T-helper 1 cell treated with Interleukin-12 subunit alpha and Interleukin-12 subunit beta and Interleukin-4 antibody, amounts not matched to agents 30 μg/mL and 1 μg/mL, for 36 hours (primary cell): ENCODE results near the gene RBM10.
A peak's percentile ranks its signal among the peaks of the same experiment; 100 is the strongest.

ENCODE experiments used
- H3K27ac Mint-ChIP-seq: one replicate; pipeline ENCODE4 v1.8.0; 2021; ENCODE audit warnings: mild to moderate bottlenecking, mixed read lengths
- H3K27me3 Mint-ChIP-seq: one replicate; pipeline ENCODE4 v1.8.0; 2021; ENCODE audit warnings: low read depth, mixed read lengths
- H3K36me3 Mint-ChIP-seq: one replicate; pipeline ENCODE4 v1.8.0; 2021; ENCODE audit warnings: low read depth, mixed read lengths
- H3K4me1 Mint-ChIP-seq: one replicate; pipeline ENCODE4 v1.8.0; 2021; ENCODE audit warnings: low read depth, mixed read lengths
- H3K4me3 Mint-ChIP-seq: one replicate; pipeline ENCODE4 v1.8.0; 2021; ENCODE audit warnings: mild to moderate bottlenecking, moderate library complexity, mixed read lengths
- H3K9me3 Mint-ChIP-seq: one replicate; pipeline ENCODE4 v1.8.0; 2021; ENCODE audit warnings: mixed read lengths

Gene RBM10

DNA sequence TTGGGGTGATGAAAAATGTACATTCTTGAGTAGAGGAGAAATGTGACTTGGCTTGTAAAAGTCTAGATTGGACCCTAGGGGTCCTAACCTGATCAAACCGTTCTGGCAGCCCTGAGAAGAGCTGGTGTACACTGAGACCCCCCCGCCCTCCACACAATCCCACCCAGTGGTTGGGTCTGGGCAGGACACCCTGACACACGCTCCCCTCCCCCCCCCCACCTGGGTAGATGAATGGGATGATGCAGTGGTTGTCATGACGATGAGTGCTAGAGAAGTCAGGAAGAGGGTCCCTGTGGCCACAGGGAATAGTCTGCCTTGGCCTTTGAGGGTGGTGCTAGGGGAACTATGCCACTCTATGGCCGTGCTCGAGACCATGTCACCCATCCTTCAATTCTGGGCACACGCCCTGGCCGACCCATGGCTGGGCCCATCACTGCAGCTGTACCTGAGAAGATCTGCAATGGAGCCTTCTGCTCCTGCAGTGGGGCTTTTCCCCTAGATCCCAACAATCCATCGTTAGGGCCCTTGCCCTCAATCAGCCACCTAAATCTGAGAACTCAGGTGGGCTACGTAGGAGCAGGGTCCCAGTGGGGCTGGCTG, 77.8 kb downstream of the RBM10 start:
- Mint-ChIP-seq H3K9me3 (no peaks in the 10 kb centered on the region), H3K27me3 (no peaks in the 10 kb centered on the region), H3K27ac (no peak overlapping the region), H3K4me1 (peaks cover 17% of the 10 kb centered on the region), H3K36me3 (peaks cover 13% of the 10 kb centered on the region), H3K4me3 (no peak overlapping the region)

DNA sequence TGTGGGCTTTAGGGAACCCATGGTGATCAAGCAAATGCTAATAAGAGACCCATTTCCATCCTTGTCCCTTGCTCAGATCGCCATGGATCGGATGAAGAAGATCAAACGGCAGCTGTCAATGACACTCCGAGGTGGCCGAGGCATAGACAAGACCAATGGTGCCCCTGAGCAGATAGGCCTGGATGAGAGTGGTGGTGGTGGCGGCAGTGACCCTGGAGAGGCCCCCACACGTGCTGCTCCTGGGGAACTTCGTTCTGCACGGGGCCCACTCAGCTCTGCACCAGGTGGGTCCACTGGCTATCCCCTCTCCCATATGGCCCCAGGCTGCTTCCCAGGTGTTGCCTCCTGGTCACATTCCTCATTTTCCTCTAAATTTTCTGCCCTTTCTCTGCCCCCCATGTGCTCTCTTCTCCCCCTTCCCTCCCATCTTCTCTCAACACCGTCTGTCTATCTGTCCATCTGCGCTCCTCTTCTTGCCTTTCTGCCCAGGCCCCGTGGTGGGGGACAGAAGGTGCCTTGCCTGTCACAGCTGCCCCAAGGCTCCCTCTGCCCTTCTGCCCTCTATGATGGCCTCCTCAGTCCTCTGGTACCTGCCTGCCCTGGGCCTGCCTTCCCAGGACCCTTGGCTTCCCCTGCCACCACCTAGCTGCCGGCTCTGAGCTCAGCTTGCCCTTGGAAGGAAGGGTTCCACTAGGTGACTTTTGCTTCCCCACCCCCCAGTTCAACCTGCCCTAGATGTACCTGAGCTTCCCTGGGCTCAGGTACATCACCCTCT, 78.6 kb downstream of the RBM10 start:
- H3K36me3 Mint-ChIP-seq, result peaks cover 19% of the 10 kb centered on the region
- peaks cover 17% of the 10 kb centered on the region for H3K4me1 Mint-ChIP-seq
- no peak overlapping the region for H3K27ac Mint-ChIP-seq

DNA sequence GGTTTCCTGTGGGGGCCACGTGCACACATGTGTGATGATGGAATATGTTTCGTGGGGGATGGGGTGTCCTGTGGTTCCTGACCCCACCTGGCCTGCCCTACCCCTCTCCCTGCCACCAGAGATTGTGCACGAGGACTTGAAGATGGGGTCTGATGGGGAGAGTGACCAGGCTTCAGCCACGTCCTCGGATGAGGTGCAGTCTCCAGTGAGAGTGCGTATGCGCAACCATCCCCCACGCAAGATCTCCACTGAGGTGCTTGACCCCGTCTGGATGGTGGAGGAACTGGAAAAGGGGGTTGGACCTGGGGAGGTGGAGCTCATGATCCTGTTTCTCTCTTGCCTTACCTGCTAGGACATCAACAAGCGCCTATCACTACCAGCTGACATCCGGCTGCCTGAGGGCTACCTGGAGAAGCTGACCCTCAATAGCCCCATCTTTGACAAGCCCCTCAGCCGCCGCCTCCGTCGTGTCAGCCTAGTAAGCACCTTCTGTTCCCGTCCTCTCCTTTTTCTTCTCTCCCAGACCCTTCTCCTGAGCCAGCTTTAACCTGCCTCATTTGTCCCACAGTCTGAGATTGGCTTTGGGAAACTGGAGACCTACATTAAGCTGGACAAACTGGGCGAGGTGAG, 79.4 kb downstream of the RBM10 start:
- Mint-ChIP-seq H3K4me3 (no peak overlapping the region), H3K9me3 (no peaks in the 10 kb centered on the region), H3K36me3 (peaks cover 22% of the 10 kb centered on the region), H3K27ac (no peak overlapping the region), H3K4me1 (peaks cover 16% of the 10 kb centered on the region), H3K27me3 (no peaks in the 10 kb centered on the region)

More for the DNA sequence above, 78.6 kb downstream of the RBM10 start:
- Mint-ChIP-seq H3K27me3 (no peaks in the 10 kb centered on the region), H3K9me3 (no peaks in the 10 kb centered on the region), H3K4me3 (no peak overlapping the region)

DNA sequence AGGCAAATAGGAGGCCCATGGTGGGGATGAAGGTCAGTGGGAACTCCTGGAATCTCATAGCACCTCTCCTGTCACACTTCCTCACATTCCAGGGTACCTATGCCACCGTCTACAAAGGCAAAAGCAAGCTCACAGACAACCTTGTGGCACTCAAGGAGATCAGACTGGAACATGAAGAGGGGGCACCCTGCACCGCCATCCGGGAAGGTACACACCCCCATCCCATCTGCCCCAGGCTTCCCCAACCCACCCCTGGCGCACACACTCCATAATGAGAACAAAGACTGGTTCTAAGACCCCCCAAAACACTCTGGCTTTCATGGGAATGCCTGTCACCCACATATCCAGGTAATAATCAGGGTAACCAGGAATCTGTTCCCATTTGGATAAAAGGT, 79.9 kb downstream of the RBM10 start:
- H3K27ac Mint-ChIP-seq, result no peak overlapping the region
- H3K9me3 Mint-ChIP-seq, result no peaks in the 10 kb centered on the region
- H3K36me3 Mint-ChIP-seq, result peaks cover 22% of the 10 kb centered on the region
- no peaks in the 10 kb centered on the region for H3K27me3 Mint-ChIP-seq
- no peak overlapping the region for H3K4me3 Mint-ChIP-seq
- H3K4me1 Mint-ChIP-seq, result peaks cover 12% of the 10 kb centered on the region

DNA sequence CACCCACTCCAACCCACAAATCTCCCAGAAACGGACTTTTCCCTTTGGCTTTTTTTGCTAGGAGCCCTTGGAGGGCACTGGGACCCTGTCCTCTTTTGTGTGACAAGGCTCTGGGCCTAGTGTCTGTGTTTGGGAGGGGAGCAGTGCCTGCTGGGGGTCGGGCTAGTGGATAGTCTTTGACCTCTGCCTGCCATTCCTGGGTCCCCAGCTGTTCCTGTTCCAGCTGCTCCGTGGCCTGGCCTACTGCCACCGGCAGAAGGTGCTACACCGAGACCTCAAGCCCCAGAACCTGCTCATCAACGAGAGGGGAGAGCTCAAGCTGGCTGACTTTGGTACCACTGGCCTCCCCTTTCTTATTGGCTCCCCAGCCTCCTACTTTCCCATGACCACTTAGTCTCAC, 81.0 kb downstream of the RBM10 start:
- Mint-ChIP-seq H3K27ac (no peak overlapping the region), H3K4me3 (no peak overlapping the region), H3K36me3 (peaks cover 29% of the 10 kb centered on the region), H3K27me3 (no peaks in the 10 kb centered on the region), H3K9me3 (no peaks in the 10 kb centered on the region), H3K4me1 (peaks cover 3% of the 10 kb centered on the region)

DNA sequence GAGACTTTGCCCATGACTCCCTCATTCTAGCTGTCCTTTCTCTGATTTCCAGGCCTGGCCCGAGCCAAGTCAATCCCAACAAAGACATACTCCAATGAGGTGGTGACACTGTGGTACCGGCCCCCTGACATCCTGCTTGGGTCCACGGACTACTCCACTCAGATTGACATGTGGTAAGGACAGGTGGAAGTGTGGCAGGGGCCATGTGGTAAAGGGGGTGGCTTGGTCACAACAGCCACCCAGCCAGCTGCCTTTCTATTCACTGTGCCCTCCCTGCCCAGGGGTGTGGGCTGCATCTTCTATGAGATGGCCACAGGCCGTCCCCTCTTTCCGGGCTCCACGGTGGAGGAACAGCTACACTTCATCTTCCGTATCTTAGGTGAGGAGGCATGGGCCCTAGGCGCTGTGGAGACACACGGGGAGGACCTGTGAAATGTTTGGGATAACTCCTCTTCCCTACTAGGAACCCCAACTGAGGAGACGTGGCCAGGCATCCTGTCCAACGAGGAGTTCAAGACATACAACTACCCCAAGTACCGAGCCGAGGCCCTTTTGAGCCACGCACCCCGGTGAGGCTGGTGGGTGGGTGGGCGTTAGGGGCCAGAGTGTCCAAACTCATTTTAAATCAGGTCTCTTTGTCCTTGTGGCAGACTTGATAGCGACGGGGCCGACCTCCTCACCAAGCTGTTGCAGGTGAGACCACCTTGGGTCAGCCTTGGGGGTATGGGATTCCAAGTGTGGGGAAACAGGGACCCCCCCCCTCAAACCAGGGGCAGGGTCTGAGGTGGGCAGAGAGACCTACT, 81.7 kb downstream of the RBM10 start:
- no peaks in the 10 kb centered on the region for H3K27me3 Mint-ChIP-seq
- H3K27ac Mint-ChIP-seq, result no peak overlapping the region
- no peak overlapping the region for H3K4me3 Mint-ChIP-seq
- peaks cover 3% of the 10 kb centered on the region for H3K4me1 Mint-ChIP-seq
- H3K36me3 Mint-ChIP-seq, result peaks cover 29% of the 10 kb centered on the region
- no peaks in the 10 kb centered on the region for H3K9me3 Mint-ChIP-seq

DNA sequence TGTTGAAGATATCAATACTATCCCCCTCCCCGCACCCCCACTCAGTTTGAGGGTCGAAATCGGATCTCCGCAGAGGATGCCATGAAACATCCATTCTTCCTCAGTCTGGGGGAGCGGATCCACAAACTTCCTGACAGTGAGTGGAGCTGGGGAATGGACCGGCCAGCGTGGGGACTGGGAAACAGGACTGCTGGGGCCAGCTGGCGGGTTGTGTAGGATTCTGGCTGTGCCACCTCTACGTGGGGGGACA, 82.2 kb downstream of the RBM10 start:
- Mint-ChIP-seq H3K27ac (no peak overlapping the region), H3K4me1 (peaks cover 3% of the 10 kb centered on the region), H3K36me3 (peaks cover 29% of the 10 kb centered on the region), H3K4me3 (no peak overlapping the region), H3K9me3 (no peaks in the 10 kb centered on the region), H3K27me3 (no peaks in the 10 kb centered on the region)

DNA sequence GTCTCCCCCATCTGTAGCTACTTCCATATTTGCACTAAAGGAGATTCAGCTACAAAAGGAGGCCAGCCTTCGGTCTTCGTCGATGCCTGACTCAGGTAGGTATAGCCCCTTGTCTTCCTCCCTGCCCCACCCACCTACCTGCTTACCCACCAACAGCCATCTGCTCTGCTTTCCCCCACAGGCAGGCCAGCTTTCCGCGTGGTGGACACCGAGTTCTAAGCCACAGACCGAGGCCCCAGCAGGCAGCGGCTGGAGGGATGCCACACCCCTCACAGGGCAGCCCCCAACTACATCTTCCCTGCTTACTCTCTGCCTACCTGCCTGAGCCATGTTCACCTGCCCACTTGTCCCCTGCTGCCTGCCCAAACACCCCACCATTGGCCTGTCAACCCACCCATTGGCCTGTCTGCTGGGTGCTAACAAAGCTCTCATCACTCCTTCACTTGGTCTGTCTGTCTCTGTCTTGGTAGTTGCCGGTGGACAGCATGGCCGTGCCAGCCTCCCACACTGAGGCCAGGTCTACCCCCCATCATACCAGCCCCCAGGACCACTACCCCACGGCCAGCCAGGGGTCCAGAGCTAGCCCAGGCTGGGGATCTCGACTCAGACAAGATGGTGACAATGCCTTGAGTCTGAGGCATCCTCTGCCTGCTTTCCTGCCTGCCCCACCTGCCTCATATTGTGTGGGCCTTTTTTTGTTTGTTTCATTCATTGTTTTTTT, 83.7 kb downstream of the RBM10 start:
- Mint-ChIP-seq H3K4me1 (peaks cover 3% of the 10 kb centered on the region), H3K4me3 (no peak overlapping the region), H3K36me3 (peaks cover 26% of the 10 kb centered on the region), H3K27ac (no peak overlapping the region), H3K9me3 (no peaks in the 10 kb centered on the region), H3K27me3 (no peaks in the 10 kb centered on the region)

DNA sequence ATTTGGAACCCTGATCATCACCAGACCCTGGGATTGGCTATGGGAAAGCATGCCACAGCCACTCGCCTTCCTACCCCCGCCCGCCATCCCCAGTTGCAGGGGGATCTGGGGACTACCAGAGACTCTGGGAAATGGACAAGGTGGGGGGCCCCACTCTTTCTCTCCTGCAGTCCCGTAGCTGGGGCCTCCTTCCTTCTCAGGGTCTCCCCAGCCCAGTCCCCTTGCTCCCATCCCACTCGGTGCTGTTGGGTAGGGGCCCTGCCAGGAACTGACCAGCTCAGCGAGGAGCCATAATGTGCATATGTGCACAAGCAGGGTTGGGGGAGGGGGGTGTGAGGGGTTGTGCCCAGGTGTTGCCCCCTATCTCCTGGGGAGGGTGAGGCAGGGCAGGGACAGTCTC, 84.4 kb downstream of the RBM10 start:
- Mint-ChIP-seq H3K4me1 (peaks cover 3% of the 10 kb centered on the region), H3K4me3 (no peak overlapping the region), H3K36me3 (peaks cover 24% of the 10 kb centered on the region), H3K27me3 (no peaks in the 10 kb centered on the region), H3K27ac (no peak overlapping the region), H3K9me3 (no peaks in the 10 kb centered on the region)

DNA sequence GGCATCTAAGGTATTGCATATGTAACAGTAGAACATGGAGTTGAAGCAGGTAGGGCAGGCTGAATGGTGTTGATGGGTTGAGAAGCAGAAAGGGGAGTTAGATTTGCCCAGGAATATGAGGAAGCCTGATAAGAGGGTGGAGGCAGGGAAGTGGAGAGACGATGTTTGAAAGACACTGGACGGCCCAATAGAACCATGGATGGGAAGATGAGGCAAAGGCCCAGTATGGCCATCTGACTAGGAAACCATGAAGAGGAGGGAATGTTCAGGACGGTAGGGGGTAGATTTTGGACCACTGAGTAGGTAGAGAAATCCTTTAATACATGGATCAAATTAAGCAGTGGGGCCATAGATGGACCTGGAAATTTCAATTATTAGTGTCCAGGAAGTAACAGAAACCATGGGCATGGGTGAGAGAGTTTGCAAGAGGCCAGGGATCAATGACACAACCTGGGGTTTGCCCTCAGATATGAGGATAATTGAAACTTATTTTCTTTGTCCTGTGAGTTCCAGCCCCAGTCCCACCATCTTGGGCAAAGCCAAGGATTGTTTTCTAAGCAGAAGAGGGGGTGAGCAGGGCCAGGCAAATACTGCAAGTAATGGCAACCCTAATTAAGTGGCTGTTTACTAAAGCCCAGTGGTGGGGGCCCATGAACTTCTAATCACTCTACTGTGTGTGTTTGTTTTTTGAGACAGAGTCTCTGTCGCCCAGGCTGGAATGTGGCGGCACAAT, 85.3 kb downstream of the RBM10 start:
- Mint-ChIP-seq H3K36me3 (peaks cover 25% of the 10 kb centered on the region), H3K4me3 (no peak overlapping the region), H3K27ac (peak overlapping the region; percentile 32), H3K27me3 (no peaks in the 10 kb centered on the region), H3K4me1 (peaks cover 6% of the 10 kb centered on the region), H3K9me3 (no peaks in the 10 kb centered on the region)

DNA sequence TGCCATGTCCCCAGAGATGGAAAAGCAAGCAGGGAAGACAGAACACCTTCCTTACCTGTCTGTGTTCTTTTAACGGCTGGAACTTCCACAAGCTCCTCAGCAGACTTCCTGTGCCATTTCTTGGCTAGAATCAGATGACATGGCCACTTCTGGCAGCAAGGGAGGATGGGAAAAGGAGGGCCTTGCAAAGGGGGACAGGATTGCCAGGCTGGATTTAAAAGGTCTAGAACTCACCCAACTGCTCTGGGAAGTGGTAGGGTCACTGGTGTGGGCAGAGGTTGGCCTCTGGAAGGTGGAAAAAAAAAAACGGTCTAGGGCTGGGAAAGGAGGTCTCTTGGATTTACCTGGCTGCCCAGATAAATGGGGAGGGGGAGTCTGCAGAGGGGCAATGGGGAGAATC, 86.1 kb downstream of the RBM10 start:
- H3K27me3 Mint-ChIP-seq, result no peaks in the 10 kb centered on the region
- H3K4me1 Mint-ChIP-seq, result peaks cover 9% of the 10 kb centered on the region
- H3K27ac Mint-ChIP-seq, result no peak overlapping the region
- peaks cover 25% of the 10 kb centered on the region for H3K36me3 Mint-ChIP-seq
- H3K9me3 Mint-ChIP-seq, result no peaks in the 10 kb centered on the region
- no peak overlapping the region for H3K4me3 Mint-ChIP-seq

DNA sequence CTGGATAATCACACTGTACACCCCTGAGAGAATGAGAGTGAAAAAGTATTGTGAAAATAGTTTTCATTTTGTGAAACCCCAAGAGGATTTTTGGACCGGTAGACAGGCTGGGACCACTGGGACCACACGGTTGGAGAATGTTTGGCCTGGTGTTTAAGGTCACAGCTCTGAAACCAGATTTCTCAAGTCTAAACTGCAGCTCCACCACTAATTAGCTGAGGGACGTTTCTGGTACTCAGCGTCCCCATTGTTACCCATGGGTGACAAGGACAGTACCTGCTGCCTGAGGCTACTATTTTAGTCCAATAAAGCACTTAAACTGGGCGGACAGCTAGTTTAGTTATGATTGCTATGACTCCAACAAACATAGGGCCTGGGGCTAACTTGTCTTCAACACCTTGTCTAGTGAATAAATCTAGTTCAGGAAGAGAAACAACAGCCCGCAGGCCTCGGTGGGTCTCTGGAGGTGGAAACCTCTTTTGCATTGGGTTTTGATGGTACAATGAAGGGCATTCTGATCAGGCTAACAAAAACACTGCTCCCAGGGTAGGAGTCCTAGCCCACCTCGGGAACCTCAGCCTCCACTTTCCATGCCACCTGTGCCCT, 87.3 kb downstream of the RBM10 start:
- H3K4me1 Mint-ChIP-seq, result peaks cover 9% of the 10 kb centered on the region
- H3K9me3 Mint-ChIP-seq, result no peaks in the 10 kb centered on the region
- peak overlapping the region; percentile 100 for H3K27ac Mint-ChIP-seq
- H3K36me3 Mint-ChIP-seq, result peaks cover 19% of the 10 kb centered on the region
- H3K4me3 Mint-ChIP-seq, result peak overlapping the region; percentile 96
- no peaks in the 10 kb centered on the region for H3K27me3 Mint-ChIP-seq

DNA sequence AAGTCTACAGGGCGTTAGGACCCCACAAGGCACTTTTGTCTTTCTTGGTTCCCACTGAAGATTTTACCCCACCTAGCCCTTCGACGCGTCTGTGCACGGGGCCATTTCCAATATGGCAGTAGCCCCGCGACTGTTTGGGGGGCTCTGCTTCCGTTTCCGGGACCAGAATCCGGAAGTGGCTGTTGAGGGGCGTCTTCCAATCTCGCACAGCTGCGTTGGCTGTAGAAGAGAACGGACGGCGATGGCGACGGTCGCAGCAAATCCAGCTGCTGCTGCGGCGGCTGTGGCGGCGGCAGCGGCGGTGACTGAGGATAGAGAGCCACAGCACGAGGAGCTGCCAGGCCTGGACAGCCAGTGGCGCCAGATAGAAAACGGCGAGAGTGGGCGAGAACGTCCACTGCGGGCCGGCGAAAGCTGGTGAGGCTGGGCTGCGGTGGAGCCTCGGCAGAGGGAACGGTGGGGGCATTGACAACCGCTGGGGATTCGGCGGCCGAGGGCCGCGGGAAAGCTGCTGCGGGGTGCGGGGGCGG, 87.8 kb downstream of the RBM10 start, which contains the start of gene USP11:
TSS of gene USP11 (plus strand) at position 207 of the 530 bp plus-strand sequence. CDS start at position 242, 35 bp downstream.
- H3K36me3 Mint-ChIP-seq, result peaks cover 19% of the 10 kb centered on the region
- peak within 1 kb of the TSS; percentile 100 for H3K27ac Mint-ChIP-seq
- no peaks in the 10 kb centered on the region for H3K9me3 Mint-ChIP-seq
- H3K4me3 Mint-ChIP-seq, result peak within 1 kb of the TSS; percentile 96
- no peaks in the 10 kb centered on the region for H3K27me3 Mint-ChIP-seq
- peaks cover 9% of the 10 kb centered on the region for H3K4me1 Mint-ChIP-seq
